ENCODE data around the gene ARHGAP40. TPM values are rescaled to one million over a fixed set of nuclear protein-coding genes. Genes with fewer than 3 reads are reported as not detected.

ARHGAP40 gene
- total RNA-seq, result not detected in 2 replicates

DNA sequence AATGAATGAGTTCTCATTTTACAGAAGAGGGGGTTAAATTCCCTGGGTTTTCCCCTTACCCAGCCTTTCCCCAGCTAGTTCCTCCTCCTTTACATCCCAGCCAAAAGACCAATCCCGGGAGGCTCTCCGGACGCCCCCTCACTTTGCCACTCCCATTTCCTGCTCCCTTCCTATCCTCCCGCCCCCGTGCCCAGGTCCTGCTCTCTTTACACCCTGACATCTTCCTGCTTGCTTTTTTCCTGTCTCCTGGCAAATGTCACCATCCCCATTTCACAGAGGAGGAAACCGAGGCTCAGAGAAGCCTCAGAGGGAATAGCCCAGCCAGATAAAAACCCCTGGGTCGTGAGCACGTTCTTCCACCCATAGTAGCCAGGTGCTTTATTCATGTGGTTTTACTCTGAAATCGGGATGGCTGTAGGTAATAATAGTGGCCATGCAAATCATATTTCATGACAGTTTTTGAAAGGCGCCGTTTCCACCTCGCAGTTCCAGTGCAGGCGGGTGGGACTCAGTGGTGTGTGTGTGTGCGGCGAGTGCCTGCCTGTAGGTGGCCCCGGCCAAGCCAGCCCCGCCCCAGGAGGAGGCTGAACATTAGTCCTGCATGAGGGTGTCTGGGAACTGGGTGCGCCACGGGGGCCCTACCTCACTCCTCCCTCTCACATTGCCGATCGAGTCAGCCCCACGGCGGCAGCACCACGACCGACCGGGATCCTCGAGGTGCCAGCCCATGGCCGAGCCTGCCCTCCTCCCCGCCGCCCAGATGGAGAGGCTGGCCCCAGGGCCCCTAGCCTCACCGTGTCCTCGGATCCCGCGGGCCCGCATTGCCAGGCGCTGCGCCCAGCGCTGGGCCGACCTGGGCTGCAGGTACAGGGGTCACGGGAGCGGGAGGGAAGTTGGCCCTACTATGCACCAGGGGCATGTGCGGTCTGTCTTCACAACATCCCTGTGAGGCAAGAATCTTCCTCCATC is at the start of gene ARHGAP40:
ARHGAP40 (plus strand) TSS at position 594 of the 969 bp plus-strand sequence.
- no peak within 1 kb of the TSS for H3K4me3 ChIP-seq (ENCODE audit: low read depth, low read length)
- TF ChIP-seq, protein P1, sequence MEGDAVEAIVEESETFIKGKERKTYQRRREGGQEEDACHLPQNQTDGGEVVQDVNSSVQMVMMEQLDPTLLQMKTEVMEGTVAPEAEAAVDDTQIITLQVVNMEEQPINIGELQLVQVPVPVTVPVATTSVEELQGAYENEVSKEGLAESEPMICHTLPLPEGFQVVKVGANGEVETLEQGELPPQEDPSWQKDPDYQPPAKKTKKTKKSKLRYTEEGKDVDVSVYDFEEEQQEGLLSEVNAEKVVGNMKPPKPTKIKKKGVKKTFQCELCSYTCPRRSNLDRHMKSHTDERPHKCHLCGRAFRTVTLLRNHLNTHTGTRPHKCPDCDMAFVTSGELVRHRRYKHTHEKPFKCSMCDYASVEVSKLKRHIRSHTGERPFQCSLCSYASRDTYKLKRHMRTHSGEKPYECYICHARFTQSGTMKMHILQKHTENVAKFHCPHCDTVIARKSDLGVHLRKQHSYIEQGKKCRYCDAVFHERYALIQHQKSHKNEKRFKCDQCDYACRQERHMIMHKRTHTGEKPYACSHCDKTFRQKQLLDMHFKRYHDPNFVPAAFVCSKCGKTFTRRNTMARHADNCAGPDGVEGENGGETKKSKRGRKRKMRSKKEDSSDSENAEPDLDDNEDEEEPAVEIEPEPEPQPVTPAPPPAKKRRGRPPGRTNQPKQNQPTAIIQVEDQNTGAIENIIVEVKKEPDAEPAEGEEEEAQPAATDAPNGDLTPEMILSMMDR (IDR thresholded peaks at IDR 0.05; ENCODE audit: insufficient read depth, low read depth, low read length), result peak; percentile 12
- DNase-seq (ENCODE audit: low read depth), result no peak

DNA sequence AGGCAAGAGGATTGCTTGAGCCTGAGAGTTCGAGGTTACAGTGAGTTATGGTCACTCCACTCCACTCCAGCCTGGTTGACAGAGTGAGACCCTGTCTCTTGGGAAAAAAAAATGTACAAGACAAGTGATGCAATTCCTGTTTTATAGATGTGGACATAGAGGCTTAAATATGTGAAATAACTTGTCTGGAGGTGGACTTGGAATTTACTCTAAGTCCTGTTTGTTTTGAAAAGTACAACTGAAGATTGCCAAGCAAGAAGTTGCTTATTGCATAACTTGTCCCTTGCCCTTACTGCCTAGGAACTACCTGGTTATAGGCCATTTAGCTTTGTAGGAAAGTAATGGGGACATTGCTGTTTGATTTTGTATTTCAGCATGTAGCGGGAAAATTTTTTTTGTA is 46.6 kb upstream of the ARHGAP40 start:
- DNase-seq (ENCODE audit: low read depth), result peak; percentile 16
- TF ChIP-seq, protein P1 (IDR thresholded peaks at IDR 0.05; ENCODE audit: insufficient read depth, low read depth, low read length), result no peak
- no peak overlapping the region for H3K4me3 ChIP-seq (ENCODE audit: low read depth, low read length)

DNA sequence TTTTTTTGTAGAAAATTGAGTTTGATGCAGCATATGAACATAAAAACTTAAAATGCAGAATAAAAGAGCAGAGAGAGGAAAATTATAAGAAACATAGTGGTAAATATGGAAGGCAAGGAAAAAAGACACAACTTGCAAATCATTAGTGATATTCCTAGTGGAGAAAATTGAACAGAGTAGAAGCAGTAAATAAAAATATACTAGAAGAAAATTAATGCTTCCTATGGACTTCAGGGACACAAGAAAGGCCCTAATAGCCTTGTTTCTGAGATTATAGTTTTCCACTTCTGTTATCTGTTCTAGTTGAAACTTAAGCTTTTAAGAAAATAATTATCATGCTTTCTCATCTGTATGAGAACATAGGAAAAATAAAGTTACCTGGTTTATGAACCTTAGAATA is 46.2 kb upstream of the ARHGAP40 start:
- DNase-seq (ENCODE audit: low read depth), result no peak
- H3K4me3 ChIP-seq (ENCODE audit: low read depth, low read length), result no peak overlapping the region
- TF ChIP-seq, protein P1 (IDR thresholded peaks at IDR 0.05; ENCODE audit: insufficient read depth, low read depth, low read length), result no peak

DNA sequence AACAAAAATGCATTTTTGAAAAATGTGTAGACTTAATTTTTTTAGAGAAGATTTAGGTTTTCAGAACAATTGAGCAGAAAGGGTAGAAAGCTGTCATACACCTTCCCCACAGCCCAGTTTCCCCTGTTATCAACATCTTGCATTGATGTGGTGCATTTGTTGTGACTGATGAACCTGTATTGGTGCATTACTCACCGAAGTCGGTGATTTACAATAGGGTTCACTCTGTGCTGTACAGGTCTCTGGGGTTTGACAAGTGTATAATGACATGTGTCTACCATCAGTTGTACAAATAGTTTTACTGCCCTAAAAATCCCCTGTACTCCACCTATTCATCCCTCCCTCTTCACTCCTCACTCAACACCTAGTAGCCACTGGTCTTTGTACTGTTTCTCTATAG is 44.4 kb upstream of the ARHGAP40 start:
- TF ChIP-seq, protein P1 (IDR thresholded peaks at IDR 0.05; ENCODE audit: insufficient read depth, low read depth, low read length), result no peak
- no peak overlapping the region for H3K4me3 ChIP-seq (ENCODE audit: low read depth, low read length)
- DNase-seq (ENCODE audit: low read depth), result no peak

DNA sequence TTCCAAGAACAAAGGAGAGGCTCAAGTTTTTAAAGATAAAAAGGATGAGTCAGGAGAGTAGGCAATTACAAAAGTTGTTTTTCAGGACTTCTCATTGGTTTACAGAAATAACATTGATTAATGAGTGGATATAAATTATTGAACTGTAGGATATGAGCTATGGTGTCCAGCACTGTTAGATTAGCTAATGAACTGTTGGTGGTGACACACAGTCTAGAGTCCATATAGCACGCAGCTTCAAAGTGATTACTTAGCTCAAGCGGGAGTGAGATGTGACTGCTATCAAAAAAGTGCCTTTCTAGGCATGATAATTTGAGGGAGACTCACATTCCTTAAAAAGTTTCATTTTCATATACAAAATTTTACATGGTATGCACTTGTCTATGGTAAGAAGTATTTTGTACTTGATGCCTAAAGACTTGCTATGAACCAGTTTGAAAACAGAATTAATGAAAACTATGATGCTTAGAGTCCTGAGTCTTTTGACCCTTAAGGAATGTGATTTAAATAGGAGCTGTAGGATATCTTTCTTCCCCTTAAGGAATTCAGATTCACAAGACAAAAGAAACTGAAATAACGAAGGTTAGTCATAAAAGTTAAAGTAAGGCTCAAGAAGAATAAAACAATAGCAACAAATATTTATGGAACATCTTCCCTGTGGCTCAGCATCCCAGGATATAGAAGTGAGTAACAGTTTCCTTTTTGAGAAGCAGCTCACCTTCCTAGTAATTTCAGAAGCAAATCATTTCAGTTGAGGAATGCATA is 42.8 kb upstream of the ARHGAP40 start:
- H3K4me3 ChIP-seq (ENCODE audit: low read depth, low read length), result no peak overlapping the region
- TF ChIP-seq, protein P1 (IDR thresholded peaks at IDR 0.05; ENCODE audit: insufficient read depth, low read depth, low read length), result no peak
- DNase-seq (ENCODE audit: low read depth), result no peak

DNA sequence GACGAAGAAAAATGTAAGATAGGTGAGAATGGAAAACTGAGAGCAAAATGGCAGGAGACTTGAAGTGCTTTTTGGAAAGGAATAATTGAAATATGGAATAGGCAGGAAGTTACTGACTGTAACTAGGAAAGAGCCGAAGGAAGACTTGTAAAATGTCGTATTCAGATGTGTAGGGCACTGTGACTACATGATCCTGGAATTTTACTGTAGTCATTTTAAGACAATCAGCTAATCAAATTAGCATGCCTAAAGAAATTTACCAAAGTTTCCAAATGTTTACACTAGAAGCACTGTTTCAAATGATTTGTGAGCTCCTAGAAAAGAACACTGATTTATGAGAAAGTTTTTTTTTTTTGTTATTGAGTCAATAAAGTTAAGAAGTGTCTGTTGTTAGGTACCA is 41.8 kb upstream of the ARHGAP40 start:
- TF ChIP-seq, protein P1 (IDR thresholded peaks at IDR 0.05; ENCODE audit: insufficient read depth, low read depth, low read length), result no peak
- DNase-seq (ENCODE audit: low read depth), result no peak
- no peak overlapping the region for H3K4me3 ChIP-seq (ENCODE audit: low read depth, low read length)
